Measurements from ENCODE around the gene PPTC7.
"Not testable (repeated sequence)": the region's sequence is repeated elsewhere in the genome, so short reads cannot be mapped to it uniquely, and the experiment has no call there.

The PPTC7 gene

DNA sequence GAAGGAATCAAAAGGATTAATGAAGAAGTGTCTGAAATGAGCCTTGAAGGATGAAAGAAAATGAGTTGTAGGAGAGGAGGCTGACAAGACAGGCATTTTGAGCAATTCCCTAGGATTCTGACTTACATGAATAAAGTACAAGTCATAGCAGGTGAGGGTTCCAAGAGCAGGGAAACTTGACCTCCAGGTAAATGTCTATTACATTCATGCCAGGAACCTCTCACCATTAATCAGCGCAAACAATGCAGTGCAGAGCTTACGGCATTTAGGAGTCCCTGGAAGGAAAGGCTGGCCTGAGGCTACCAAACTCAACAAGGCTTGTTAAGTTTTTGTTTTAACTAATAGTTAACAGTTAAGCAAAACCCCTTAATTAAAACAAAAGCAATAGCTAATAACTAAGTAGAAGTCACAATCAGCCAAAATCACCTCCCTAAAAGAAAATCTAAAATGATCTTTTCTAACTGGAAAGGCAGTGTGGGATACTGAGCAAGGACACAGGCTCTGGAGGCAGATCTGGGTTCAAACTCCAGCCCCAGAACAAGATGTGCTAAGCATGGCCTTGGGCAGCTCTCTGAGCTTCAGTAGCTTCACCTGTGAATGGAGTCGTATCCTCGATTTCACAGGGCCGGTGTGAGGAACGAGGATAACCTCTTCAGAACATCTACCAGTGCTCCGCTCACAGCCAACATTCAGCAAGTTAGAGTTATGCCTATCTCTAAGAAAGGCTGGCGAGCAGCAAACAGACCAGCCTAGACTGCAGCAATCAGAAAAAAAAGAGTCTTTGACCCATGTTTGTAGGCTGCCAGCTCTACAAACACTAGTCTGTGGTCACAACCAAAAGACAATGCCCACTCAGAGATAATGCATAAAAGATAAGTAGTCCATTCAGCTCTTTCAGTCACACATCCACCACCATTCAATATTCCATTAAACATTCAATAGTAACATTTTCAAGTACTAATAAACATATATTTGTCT is 16.9 kb downstream of the PPTC7 start:
- Histone ChIP-seq H3K9me3 (ENCODE audit: control insufficient read depth, low read length) (no peaks in the 10 kb centered on the region), H3K27me3 (ENCODE audit: control insufficient read depth, insufficient read depth, low read length) (no peaks in the 10 kb centered on the region), H3K27ac (no peak overlapping the region), H3K4me2 (ENCODE audit: low read length) (peak overlapping the region; percentile 4), H3K4me3 (ENCODE audit: low read depth, low read length) (no peak overlapping the region), H3K79me2 (peaks cover 27% of the 10 kb centered on the region), H2AFZ (no peak overlapping the region), H3K36me3 (ENCODE audit: control insufficient read depth, insufficient read depth, low read length) (no peaks in the 10 kb centered on the region), H3K4me1 (peaks cover 14% of the 10 kb centered on the region), H3K9ac (no peak overlapping the region)
- TF ChIP-seq, protein P1, sequence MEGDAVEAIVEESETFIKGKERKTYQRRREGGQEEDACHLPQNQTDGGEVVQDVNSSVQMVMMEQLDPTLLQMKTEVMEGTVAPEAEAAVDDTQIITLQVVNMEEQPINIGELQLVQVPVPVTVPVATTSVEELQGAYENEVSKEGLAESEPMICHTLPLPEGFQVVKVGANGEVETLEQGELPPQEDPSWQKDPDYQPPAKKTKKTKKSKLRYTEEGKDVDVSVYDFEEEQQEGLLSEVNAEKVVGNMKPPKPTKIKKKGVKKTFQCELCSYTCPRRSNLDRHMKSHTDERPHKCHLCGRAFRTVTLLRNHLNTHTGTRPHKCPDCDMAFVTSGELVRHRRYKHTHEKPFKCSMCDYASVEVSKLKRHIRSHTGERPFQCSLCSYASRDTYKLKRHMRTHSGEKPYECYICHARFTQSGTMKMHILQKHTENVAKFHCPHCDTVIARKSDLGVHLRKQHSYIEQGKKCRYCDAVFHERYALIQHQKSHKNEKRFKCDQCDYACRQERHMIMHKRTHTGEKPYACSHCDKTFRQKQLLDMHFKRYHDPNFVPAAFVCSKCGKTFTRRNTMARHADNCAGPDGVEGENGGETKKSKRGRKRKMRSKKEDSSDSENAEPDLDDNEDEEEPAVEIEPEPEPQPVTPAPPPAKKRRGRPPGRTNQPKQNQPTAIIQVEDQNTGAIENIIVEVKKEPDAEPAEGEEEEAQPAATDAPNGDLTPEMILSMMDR (IDR thresholded peaks at IDR 0.05): no peak

DNA sequence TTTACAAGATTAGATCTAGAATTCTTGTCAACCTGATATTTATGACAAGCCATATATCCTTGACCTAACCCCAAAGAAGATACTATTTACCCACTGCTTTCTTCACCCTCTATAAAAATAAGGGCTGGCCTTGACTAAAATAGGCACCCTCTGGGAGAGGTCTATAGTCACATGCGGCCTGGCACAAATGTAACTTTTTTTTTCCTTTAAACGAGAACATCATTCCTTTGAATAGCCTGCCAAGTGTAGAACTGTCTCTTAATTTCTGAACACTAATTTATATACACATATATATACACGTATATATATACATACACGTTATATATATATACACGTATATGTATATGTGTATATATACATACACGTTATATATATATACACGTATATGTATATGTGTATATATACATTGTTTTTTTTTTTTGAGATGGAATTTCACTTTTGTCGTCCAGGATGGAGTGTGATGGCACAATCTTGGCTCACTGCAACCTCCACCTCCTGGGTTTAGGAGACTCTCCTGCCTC is 18.6 kb downstream of the PPTC7 start:
- Histone ChIP-seq H3K9ac (no peak overlapping the region), H3K27me3 (ENCODE audit: control insufficient read depth, insufficient read depth, low read length) (no peaks in the 10 kb centered on the region), H2AFZ (no peak overlapping the region), H3K4me1 (peaks cover 14% of the 10 kb centered on the region), H3K27ac (peak overlapping the region; percentile 52), H3K36me3 (ENCODE audit: control insufficient read depth, insufficient read depth, low read length) (no peaks in the 10 kb centered on the region), H3K4me2 (ENCODE audit: low read length) (no peak overlapping the region), H3K9me3 (ENCODE audit: control insufficient read depth, low read length) (no peaks in the 10 kb centered on the region), H3K4me3 (ENCODE audit: low read depth, low read length) (no peak overlapping the region), H3K79me2 (peaks cover 34% of the 10 kb centered on the region)
- TF ChIP-seq, protein P1 (IDR thresholded peaks at IDR 0.05): no peak

DNA sequence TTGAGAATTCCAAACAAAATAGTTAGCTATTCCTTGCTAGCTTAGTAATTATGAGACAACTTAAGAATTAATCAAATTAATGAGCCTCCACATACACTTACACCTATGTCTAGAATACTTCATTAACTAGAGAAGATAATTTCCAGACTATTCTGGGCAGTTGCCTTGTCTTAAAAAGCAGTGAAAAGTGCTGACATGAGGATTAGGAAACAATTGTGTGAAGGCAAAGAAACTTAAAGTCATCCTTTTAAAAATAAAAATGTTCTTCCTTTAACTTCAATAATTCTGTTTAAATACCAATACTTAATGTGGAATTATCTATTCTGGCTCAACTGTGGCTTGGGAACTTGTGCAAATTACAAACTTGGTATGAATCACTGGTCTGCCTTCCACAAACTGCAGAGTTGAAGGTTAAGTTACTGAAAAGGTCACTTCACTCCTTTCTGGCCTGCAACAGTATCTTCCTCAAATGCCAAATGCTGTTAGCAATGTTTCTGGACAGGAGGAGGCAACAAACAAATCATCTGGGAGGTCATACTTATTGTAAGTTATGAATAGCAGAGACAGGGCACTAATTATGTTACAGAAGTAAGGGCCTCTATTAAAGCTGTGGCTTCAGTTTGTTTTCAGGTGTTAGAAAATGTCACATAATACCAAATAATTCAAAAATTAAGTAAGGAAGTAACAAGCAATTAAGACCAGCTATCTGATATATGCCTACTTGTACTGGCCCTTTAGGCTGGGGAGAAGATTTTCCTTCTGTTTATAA is 19.2 kb downstream of the PPTC7 start:
- Histone ChIP-seq H3K4me2 (ENCODE audit: low read length) (peak overlapping the region; percentile 11), H3K27ac (peak overlapping the region; percentile 52), H3K4me3 (ENCODE audit: low read depth, low read length) (no peak overlapping the region), H3K27me3 (ENCODE audit: control insufficient read depth, insufficient read depth, low read length) (no peaks in the 10 kb centered on the region), H2AFZ (no peak overlapping the region), H3K79me2 (peaks cover 38% of the 10 kb centered on the region), H3K9ac (no peak overlapping the region), H3K9me3 (ENCODE audit: control insufficient read depth, low read length) (no peaks in the 10 kb centered on the region), H3K36me3 (ENCODE audit: control insufficient read depth, insufficient read depth, low read length) (no peaks in the 10 kb centered on the region), H3K4me1 (peaks cover 14% of the 10 kb centered on the region)
- TF ChIP-seq, protein P1 (IDR thresholded peaks at IDR 0.05): no peak

DNA sequence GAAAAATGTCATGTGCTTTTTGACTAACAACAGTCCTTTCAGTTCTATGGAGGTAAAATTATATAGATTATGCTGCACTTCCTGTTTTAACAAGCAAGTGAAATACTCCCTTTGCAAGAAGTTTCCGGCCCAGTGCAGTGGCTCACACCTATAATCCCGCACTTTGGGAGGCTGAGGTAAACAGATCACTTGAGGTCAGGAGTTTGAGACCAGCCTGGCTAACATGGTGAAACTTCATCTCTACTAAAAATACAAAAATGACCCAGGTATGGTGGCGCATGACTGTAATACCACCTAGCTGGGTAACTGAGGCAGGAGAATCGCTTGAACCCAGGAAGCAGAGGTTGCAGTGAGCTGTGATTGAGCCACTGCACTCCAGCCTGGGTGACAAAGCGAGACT is 20.7 kb downstream of the PPTC7 start:
- H2AFZ ChIP-seq; H3K9ac ChIP-seq; H3K36me3 ChIP-seq (ENCODE audit: control insufficient read depth, insufficient read depth, low read length); H3K27me3 ChIP-seq (ENCODE audit: control insufficient read depth, insufficient read depth, low read length); H3K4me3 ChIP-seq (ENCODE audit: low read depth, low read length); H3K4me2 ChIP-seq (ENCODE audit: low read length); H3K27ac ChIP-seq; H3K9me3 ChIP-seq (ENCODE audit: control insufficient read depth, low read length): not testable (repeated sequence)
- Histone ChIP-seq H3K79me2 (peaks cover 45% of the 10 kb centered on the region), H3K4me1 (peaks cover 14% of the 10 kb centered on the region)
